GM12878 (cell line): ENCODE measurements around the gene LMTK2. TPM values are rescaled to one million over a fixed set of nuclear protein-coding genes. Genes with fewer than 3 reads are reported as not detected.

ENCODE experiments used
- ATAC-seq: fragments of 200-7000 bp; cut with Tn5 transposase; 3 replicates; pipeline ENCODE4 v1.9.1; 2020; ENCODE audit warnings: mild to moderate bottlenecking, moderate library complexity
- BruUV-seq: library from RNA; stranded (reverse); fragments of 400-500 nt; replicated peaks from 2 replicates; lab custom pipeline; 2021; lab: Mats Ljungman, UMichigan
- CTCF ChIA-PET: fragments of 300-600 bp; sonication (Branson Sonifier 250); formaldehyde crosslinking; extraction: SDS; loops from one replicate; lab custom pipeline; 2021; ENCODE audit warnings: inconsistent platforms; lab: Yijun Ruan, JAX
- POLR2A ChIA-PET: fragments of 350-600 bp; formaldehyde crosslinking; extraction: SDS; loops from one replicate; lab custom pipeline; 2021; ENCODE audit warnings: inconsistent platforms; lab: Charles Lee
- RAD21 ChIA-PET: fragments of 300-600 bp; sonication (Branson Sonifier 250); formaldehyde crosslinking; loops from one replicate; lab custom pipeline; 2023; ENCODE audit warnings: antibody characterized with exemption; ENCODE audit not compliant: unreplicated experiment; lab: Charles Lee
- SMC1A ChIA-PET: fragments of 300-600 bp; sonication (Branson Sonifier 250); formaldehyde crosslinking; loops from one replicate; lab custom pipeline; 2023; ENCODE audit not compliant: unreplicated experiment, uncharacterized antibody; lab: Charles Lee
- DNase-seq: peaks from one replicate; pipeline ENCODE4 v3.0.0-alpha.2; 2011; ENCODE audit warnings: low read depth, low spot score
- FAIRE-seq: peaks from 3 replicates; lab custom pipeline; 2011; peaks lifted over from hg19 to GRCh38; lab: Jason Lieb, UNC
- H2AFZ ChIP-seq: 2 replicates; pipeline ENCODE4 v1.6.0; 2011; ENCODE audit warnings: low read depth, low read length, control low read depth; ENCODE audit not compliant: control insufficient read depth
- H3K27ac ChIP-seq: 2 replicates; pipeline ENCODE4 v1.5.1; 2011; ENCODE audit warnings: control low read depth; ENCODE audit not compliant: control insufficient read depth, insufficient read depth
- H3K27me3 ChIP-seq, 2 experiments: replicated peaks in 1 of 2; 2 replicates each; pipeline versions ENCODE4 v1.6.0 to v1.6.1; 2011; ENCODE audit warnings: low read length in 1 of 2; ENCODE audit not compliant: control insufficient read depth in 2 of 2, insufficient read depth in 2 of 2
- H3K36me3 ChIP-seq, 2 experiments: 2 replicates each; pipeline ENCODE4 v1.5.1; 2011; ENCODE audit warnings: low read length in 1 of 2; ENCODE audit not compliant: control insufficient read depth in 2 of 2, insufficient read depth in 2 of 2
- H3K4me1 ChIP-seq: 2 replicates; pipeline ENCODE4 v1.6.1; 2011; ENCODE audit warnings: mild to moderate bottlenecking, low read length, moderate library complexity, mixed read lengths; ENCODE audit not compliant: control insufficient read depth, insufficient read depth
- H3K4me2 ChIP-seq: 2 replicates; pipeline ENCODE4 v1.6.0; 2011; ENCODE audit warnings: control low read depth; ENCODE audit not compliant: control insufficient read depth, insufficient read depth
- H3K4me3 ChIP-seq: fragments of 200-600 bp; sonication (generic); 2 replicates; pipeline ENCODE4 v1.5.1; 2016
- H3K79me2 ChIP-seq: 2 replicates; pipeline ENCODE4 v1.6.0; 2011; ENCODE audit warnings: low read length; ENCODE audit not compliant: control insufficient read depth, insufficient read depth
- H3K9ac ChIP-seq: 2 replicates; pipeline ENCODE4 v1.8.0; 2011; ENCODE audit warnings: low read length, control low read depth, mixed read lengths; ENCODE audit not compliant: control insufficient read depth, insufficient read depth
- H3K9me3 ChIP-seq: replicated peaks from 3 replicates; pipeline ENCODE4 v1.5.1; 2011; ENCODE audit warnings: mild to moderate bottlenecking, low read length; ENCODE audit not compliant: control insufficient read depth, insufficient read depth
- H4K20me1 ChIP-seq: 2 replicates; pipeline ENCODE4 v1.6.0; 2011; ENCODE audit not compliant: control insufficient read depth, insufficient read depth
- FOS ChIP-seq: IDR thresholded peaks from 3 replicates; pipeline ENCODE4 v1.6.1; 2011; ENCODE audit warnings: borderline replicate concordance; ENCODE audit not compliant: insufficient read length; ENCODE audit errors: extremely low read depth
- GATAD2B ChIP-seq: fragments of 450-650 bp; conservative IDR thresholded peaks from 2 replicates; pipeline ENCODE4 v1.6.1; 2017; ENCODE audit warnings: low read depth, mild to moderate bottlenecking, moderate library complexity
- POLR2AphosphoS5 ChIP-seq: IDR thresholded peaks from 2 replicates; pipeline ENCODE4 v1.6.1; 2011; ENCODE audit warnings: mild to moderate bottlenecking, low read length, inconsistent platforms
- RUNX3 ChIP-seq: IDR thresholded peaks from 2 replicates; pipeline ENCODE4 v1.6.1; 2012; ENCODE audit warnings: low read length, inconsistent platforms
- SREBF1 ChIP-seq: IDR thresholded peaks from 2 replicates; pipeline ENCODE4 v1.6.1; 2012; ENCODE audit warnings: mild to moderate bottlenecking, low read length
- WGBS: methylation state at CpG from one replicate; pipeline ENCODE4 v1.1.6; 2016; ENCODE audit warnings: low lambda C conversion rate; ENCODE audit not compliant: insufficient replicate concordance, insufficient coverage; ENCODE audit errors: missing lambda C conversion rate; 5-methylcytosine and 5-hydroxymethylcytosine counted together
- in situ Hi-C: fragments of 300-500 bp; cut with MboI; formaldehyde crosslinking; loops from 9 replicates; pipeline ENCODE4 v1.14.3; 2018; ENCODE audit warnings: mixed read lengths
- intact Hi-C: fragments of 100-400 bp; cut with micrococcal nuclease; formaldehyde crosslinking; loops from one replicate; pipeline ENCODE4 v1.14.2; 2022; ENCODE audit not compliant: unreplicated experiment
- polyA plus RNA-seq, 11 experiments: library from polyadenylated mRNA; depleted of rRNA in 4 of 11; unstranded in 6 of 11; stranded (reverse) in 5 of 11; fragments of >200 nt; fragmentation: Nextera tagmentation in 4 of 11; fragmentation: Illumina TruSeq in 1 of 11; extraction: Ambion mirVana in 4 of 11; extraction: Trizol in 1 of 11; gene quantifications; 1 replicate in 1 of 11; 2 replicates in 10 of 11; pipeline versions ENCODE4 v1.2.1 to v1.2.3, GENCODE V29; 2011 to 2016; ENCODE audit warnings: inconsistent platforms in 2 of 11, missing spikeins in 2 of 11, low read depth in 1 of 11
- total RNA-seq, 4 experiments: library from RNA; depleted of rRNA in 3 of 4; stranded (reverse); fragments of >200 nt in 3 of 4; fragmentation: Illumina TruSeq in 1 of 4; extraction: Trizol in 1 of 4; gene quantifications; 2 replicates each; pipeline versions ENCODE4 v1.2.1 to v1.2.3, GENCODE V29; 2013 to 2021
- TF ChIP-seq, protein P1 (sequence below): fragments of 450-650 bp; IDR thresholded peaks from 2 replicates; pipeline ENCODE4 v1.6.1; 2014; ENCODE audit warnings: mild to moderate bottlenecking
- TF ChIP-seq, protein P2 (sequence below): fragments of 450-650 bp; formaldehyde crosslinking; IDR thresholded peaks from 2 replicates; pipeline ENCODE4 v1.4.0; 2020; ENCODE audit warnings: mild to moderate bottlenecking, moderate library complexity

Gene LMTK2
- total and polyA plus RNA-seq, 10 of the 15 experiments (the other 5 are each of a cell fraction or from before 2014, with no cell fraction given): 0.68 to 8.7 (median 4.6) TPM

DNA sequence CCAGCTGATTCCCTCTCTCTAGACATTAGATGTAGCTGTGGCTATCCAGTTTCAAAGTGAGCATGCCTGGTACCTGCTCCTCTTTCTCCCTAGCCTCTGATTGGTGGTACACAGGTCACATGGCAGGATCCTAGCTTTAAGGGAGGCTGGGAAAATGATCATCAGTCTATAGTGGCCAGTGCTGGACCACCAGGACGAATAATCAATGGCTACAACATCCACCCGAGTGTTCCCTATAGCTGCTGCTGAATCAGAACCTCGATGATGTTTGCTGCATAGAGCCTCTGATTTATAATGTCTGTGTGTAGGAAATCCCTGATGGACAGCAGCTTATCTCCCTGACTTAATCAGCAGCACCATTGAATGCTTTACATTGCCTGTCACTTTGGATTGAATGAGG lies 28.9 kb upstream of the LMTK2 start:
- ChIA-PET SMC1A (no interaction called here), RAD21 (no interaction called here), CTCF (interaction anchor here (0.8 to 1.8 kb wide), 3 partner anchors 56 to 95 kb away, joined by 3 to 5 read pairs (median 4); no protein-coding TSS in a partner anchor), POLR2A (no interaction called here)
- Histone ChIP-seq H3K79me2 (no peaks in the 10 kb centered on the region), H3K4me2 (no peak overlapping the region), H3K9me3 (no peaks in the 10 kb centered on the region), H3K36me3 (no peaks in the 10 kb centered on the region), H4K20me1 (no peaks in the 10 kb centered on the region), H3K4me3 (no peak overlapping the region), H3K4me1 (no peaks in the 10 kb centered on the region), H3K27me3 (no peaks in the 10 kb centered on the region), H2AFZ (no peak overlapping the region), H3K9ac (no peak overlapping the region), H3K27ac (no peak overlapping the region)
- no peak for FAIRE-seq
- no TSS peak for BruUV-seq
- intact Hi-C loops (no loop called here), in situ Hi-C loops (no loop called here)
- TF ChIP-seq POLR2AphosphoS5: no peak
- TF ChIP-seq, protein P1, sequence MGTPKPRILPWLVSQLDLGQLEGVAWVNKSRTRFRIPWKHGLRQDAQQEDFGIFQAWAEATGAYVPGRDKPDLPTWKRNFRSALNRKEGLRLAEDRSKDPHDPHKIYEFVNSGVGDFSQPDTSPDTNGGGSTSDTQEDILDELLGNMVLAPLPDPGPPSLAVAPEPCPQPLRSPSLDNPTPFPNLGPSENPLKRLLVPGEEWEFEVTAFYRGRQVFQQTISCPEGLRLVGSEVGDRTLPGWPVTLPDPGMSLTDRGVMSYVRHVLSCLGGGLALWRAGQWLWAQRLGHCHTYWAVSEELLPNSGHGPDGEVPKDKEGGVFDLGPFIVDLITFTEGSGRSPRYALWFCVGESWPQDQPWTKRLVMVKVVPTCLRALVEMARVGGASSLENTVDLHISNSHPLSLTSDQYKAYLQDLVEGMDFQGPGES: no peak
- no peak for TF ChIP-seq SREBF1
- TF ChIP-seq FOS: no peak
- TF ChIP-seq GATAD2B: no peak
- TF ChIP-seq, protein P2, sequence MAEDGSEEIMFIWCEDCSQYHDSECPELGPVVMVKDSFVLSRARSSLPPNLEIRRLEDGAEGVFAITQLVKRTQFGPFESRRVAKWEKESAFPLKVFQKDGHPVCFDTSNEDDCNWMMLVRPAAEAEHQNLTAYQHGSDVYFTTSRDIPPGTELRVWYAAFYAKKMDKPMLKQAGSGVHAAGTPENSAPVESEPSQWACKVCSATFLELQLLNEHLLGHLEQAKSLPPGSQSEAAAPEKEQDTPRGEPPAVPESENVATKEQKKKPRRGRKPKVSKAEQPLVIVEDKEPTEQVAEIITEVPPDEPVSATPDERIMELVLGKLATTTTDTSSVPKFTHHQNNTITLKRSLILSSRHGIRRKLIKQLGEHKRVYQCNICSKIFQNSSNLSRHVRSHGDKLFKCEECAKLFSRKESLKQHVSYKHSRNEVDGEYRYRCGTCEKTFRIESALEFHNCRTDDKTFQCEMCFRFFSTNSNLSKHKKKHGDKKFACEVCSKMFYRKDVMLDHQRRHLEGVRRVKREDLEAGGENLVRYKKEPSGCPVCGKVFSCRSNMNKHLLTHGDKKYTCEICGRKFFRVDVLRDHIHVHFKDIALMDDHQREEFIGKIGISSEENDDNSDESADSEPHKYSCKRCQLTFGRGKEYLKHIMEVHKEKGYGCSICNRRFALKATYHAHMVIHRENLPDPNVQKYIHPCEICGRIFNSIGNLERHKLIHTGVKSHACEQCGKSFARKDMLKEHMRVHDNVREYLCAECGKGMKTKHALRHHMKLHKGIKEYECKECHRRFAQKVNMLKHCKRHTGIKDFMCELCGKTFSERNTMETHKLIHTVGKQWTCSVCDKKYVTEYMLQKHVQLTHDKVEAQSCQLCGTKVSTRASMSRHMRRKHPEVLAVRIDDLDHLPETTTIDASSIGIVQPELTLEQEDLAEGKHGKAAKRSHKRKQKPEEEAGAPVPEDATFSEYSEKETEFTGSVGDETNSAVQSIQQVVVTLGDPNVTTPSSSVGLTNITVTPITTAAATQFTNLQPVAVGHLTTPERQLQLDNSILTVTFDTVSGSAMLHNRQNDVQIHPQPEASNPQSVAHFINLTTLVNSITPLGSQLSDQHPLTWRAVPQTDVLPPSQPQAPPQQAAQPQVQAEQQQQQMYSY (CRISPR knock-in tag): no peak
- no peak for TF ChIP-seq RUNX3
- DNase-seq: no peak
- no peak for ATAC-seq
- WGBS: 42% methylated on average over 3 of the region's 3 CpGs
